Caco-2 (cell line): ENCODE data around the gene FOSL2. TPM values are rescaled to one million over a fixed set of nuclear protein-coding genes. Genes with fewer than 3 reads are reported as not detected.

ENCODE experiments used
- BruUV-seq: library from RNA; stranded (reverse); fragments of 400-500 nt; replicated peaks from 2 replicates; lab custom pipeline; 2021; lab: Mats Ljungman, UMichigan
- CTCF ChIA-PET: fragments of 300-600 bp; sonication (Branson Sonifier 250); formaldehyde crosslinking; loops from one replicate; lab custom pipeline; 2022; ENCODE audit warnings: antibody characterized with exemption; lab: Charles Lee
- POLR2A ChIA-PET: fragments of 300-600 bp; sonication (Branson Sonifier 250); formaldehyde crosslinking; loops from one replicate; lab custom pipeline; 2022; ENCODE audit warnings: antibody characterized with exemption; lab: Charles Lee
- DNase-seq, 2 experiments: peaks; one replicate each; pipeline versions ENCODE4 v3.0.0 to v3.0.0-alpha.2; 2020 to 2022
- H3K27me3 ChIP-seq: replicated peaks from 2 replicates; pipeline ENCODE4 v1.6.0; 2011; ENCODE audit warnings: low read length; ENCODE audit not compliant: control insufficient read depth, insufficient read depth
- H3K36me3 ChIP-seq: 2 replicates; pipeline ENCODE4 v1.5.1; 2011; ENCODE audit warnings: low read length; ENCODE audit not compliant: control insufficient read depth, insufficient read depth
- H3K4me1 ChIP-seq: fragments of 250-450 bp; sonication (Bioruptor Pico); 2 replicates; pipeline ENCODE4 v1.5.1; 2020; ENCODE audit warnings: mild to moderate bottlenecking
- H3K4me3 ChIP-seq: 2 replicates; pipeline ENCODE4 v1.5.1; 2011; ENCODE audit warnings: low read depth, mild to moderate bottlenecking, control low read depth, low read length
- H3K9me3 ChIP-seq: fragments of 250-450 bp; sonication (Bioruptor Pico); 2 replicates; pipeline ENCODE4 v1.5.1; 2020; ENCODE audit warnings: mild to moderate bottlenecking, moderate library complexity
- H3K27ac Mint-ChIP-seq: one replicate; pipeline ENCODE4 v1.8.0; 2022; ENCODE audit warnings: mixed read lengths; ENCODE audit not compliant: unreplicated experiment
- H3K27me3 Mint-ChIP-seq: one replicate; pipeline ENCODE4 v1.8.0; 2022; ENCODE audit warnings: mixed read lengths; ENCODE audit not compliant: insufficient read depth, unreplicated experiment
- H3K36me3 Mint-ChIP-seq: one replicate; pipeline ENCODE4 v1.8.0; 2022; ENCODE audit warnings: mild to moderate bottlenecking, mixed read lengths; ENCODE audit not compliant: insufficient read depth, unreplicated experiment
- H3K4me1 Mint-ChIP-seq: one replicate; pipeline ENCODE4 v1.8.0; 2022; ENCODE audit warnings: low read depth, mixed read lengths; ENCODE audit not compliant: unreplicated experiment
- H3K4me3 Mint-ChIP-seq: one replicate; pipeline ENCODE4 v1.8.0; 2022; ENCODE audit warnings: mild to moderate bottlenecking, moderate library complexity, mixed read lengths; ENCODE audit not compliant: unreplicated experiment
- H3K9me3 Mint-ChIP-seq: one replicate; pipeline ENCODE4 v1.8.0; 2022; ENCODE audit warnings: mixed read lengths; ENCODE audit not compliant: unreplicated experiment
- intact Hi-C: fragments of 100-400 bp; cut with micrococcal nuclease; formaldehyde crosslinking; loops from one replicate; pipeline ENCODE4 v1.10.0; 2022; ENCODE audit not compliant: unreplicated experiment
- total RNA-seq: library from RNA; stranded (reverse); gene quantifications from 2 replicates; pipeline ENCODE4 v1.2.3, GENCODE V29; 2022
- TF ChIP-seq, protein P1 (sequence below), 2 experiments: fragments of 200-600 bp in 1 of 2; IDR thresholded peaks; 1 replicate in 1 of 2; 2 replicates in 1 of 2; pipeline versions ENCODE4 v1.5.1 to v1.8.0; 2011 to 2022; ENCODE audit warnings: antibody characterized with exemption in 1 of 2, control low read depth in 1 of 2, inconsistent platforms in 1 of 2, low read depth in 1 of 2, low read length in 1 of 2, mild to moderate bottlenecking in 1 of 2, moderate library complexity in 1 of 2; ENCODE audit not compliant: insufficient read depth in 1 of 2, severe bottlenecking in 1 of 2, unreplicated experiment in 1 of 2

FOSL2 gene
- total RNA-seq, 1 experiment from 2014 or later = 64.6 TPM

DNA sequence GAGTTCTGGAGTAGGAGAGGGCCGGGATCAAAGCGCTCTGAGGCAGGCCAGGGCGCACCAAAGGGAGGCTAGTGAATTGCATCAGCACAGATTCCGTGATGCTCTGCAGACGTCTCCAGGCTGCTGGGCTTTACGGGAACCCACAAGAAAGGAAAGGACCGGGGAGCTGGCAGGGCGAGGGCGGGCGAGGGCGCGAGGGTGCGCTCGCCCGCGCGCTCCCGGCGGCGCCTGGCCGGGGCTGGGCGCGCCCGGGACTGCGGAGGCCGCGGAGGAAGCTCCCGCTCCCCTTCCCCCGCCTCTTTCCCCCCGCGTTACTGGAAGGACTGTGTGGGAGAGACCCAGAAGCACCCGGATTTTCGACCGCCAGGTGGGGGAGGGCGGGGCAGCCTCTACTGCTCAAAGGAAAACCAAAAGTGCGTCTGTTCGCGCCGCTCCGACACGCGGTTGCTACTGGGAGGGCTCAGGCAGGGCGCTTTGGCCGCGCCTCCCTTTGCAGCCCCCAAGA is 2.4 kb upstream of the FOSL2 start:
- BruUV-seq = no TSS peak

DNA sequence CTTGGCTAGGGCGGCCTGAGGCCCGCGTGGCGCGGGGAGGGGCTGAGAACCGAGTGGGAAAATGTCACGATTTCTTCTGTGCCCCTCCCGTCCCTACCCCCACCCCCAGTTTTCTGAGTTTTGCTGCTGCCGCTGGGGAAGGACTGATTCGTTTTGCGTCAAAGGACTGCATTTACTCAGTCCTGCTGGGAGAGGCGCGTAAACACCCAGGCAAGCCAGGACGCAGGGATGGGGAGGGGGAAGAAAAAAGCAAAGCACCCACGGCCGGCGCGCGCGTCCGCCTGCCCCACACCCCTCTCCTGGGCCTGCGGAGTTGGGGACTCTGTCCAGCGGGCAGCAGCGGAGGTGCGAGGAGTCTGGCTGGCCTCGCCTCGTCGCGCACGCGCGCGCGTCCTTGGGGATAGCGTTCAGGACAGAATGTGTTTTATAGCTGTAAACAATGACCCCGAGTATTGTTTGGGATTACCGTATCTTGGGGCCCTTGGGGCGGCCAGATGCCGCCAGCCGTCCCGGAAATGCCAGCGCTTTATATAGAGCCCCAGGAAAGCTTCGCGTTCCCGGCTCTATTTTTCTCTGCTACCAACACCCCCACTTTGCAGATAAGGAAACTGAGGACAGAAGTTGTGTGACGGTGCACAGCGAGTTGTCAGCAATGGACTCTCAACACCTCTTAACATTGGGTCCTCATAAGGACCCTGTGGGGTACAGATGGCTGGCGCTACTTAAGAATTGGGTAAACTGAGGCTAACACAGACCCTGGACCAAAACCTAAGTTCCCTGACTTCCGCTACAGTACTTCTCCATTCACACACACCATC is 1.7 kb upstream of the FOSL2 start:
- Mint-ChIP-seq H3K27me3 (no peaks in the 10 kb centered on the region), H3K9me3 (no peaks in the 10 kb centered on the region), H3K27ac (peak overlapping the region; percentile 89), H3K4me3 (no peak overlapping the region), H3K36me3 (peaks cover 25% of the 10 kb centered on the region), H3K4me1 (peaks cover 14% of the 10 kb centered on the region)
- ChIA-PET POLR2A (interaction anchor here (0.6 to 2.3 kb wide), 12 partner anchors 9 to 687 kb away, joined by 3 to 21 read pairs (median 5); partner anchors contain the start of genes BABAM2 and RBKS), CTCF (interaction anchor here (0.6 to 1.3 kb wide), 6 partner anchors 98 to 684 kb away, joined by 3 to 7 read pairs (median 3); no protein-coding TSS in a partner anchor)
- DNase-seq = peak; percentile 79 to 80
- peaks cover 5% of the 10 kb centered on the region for H3K36me3 ChIP-seq
- H3K4me3 ChIP-seq = peak overlapping the region; percentile 69
- no peaks in the 10 kb centered on the region for H3K27me3 ChIP-seq
- H3K9me3 ChIP-seq = no peaks in the 10 kb centered on the region
- H3K4me1 ChIP-seq = peaks cover 31% of the 10 kb centered on the region
- intact Hi-C loops = loop anchor here (1.0 to 10.0 kb wide), 8 partner anchors 24 to 624 kb away; partner anchors contain the start of genes BABAM2, PPP1CB and RBKS
- TF ChIP-seq, protein P1, sequence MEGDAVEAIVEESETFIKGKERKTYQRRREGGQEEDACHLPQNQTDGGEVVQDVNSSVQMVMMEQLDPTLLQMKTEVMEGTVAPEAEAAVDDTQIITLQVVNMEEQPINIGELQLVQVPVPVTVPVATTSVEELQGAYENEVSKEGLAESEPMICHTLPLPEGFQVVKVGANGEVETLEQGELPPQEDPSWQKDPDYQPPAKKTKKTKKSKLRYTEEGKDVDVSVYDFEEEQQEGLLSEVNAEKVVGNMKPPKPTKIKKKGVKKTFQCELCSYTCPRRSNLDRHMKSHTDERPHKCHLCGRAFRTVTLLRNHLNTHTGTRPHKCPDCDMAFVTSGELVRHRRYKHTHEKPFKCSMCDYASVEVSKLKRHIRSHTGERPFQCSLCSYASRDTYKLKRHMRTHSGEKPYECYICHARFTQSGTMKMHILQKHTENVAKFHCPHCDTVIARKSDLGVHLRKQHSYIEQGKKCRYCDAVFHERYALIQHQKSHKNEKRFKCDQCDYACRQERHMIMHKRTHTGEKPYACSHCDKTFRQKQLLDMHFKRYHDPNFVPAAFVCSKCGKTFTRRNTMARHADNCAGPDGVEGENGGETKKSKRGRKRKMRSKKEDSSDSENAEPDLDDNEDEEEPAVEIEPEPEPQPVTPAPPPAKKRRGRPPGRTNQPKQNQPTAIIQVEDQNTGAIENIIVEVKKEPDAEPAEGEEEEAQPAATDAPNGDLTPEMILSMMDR (IDR thresholded peaks at IDR 0.05; ENCODE audit: insufficient read depth in 1 of 2, low read depth in 1 of 2, low read length in 1 of 2, severe bottlenecking in 1 of 2, unreplicated experiment in 1 of 2) = no peak
- TSS peak; percentile 70 for BruUV-seq

More for the DNA sequence above, 2.4 kb upstream of the FOSL2 start:
- intact Hi-C loops = loop anchor here (1.0 to 10.0 kb wide), 8 partner anchors 23 to 623 kb away; partner anchors contain the start of genes BABAM2, PPP1CB and RBKS
- peaks cover 25% of the 10 kb centered on the region for H3K36me3 Mint-ChIP-seq
- no peaks in the 10 kb centered on the region for H3K27me3 Mint-ChIP-seq
- peak overlapping the region; percentile 89 for H3K27ac Mint-ChIP-seq
- peak; percentile 89 to 93 for DNase-seq
- peaks cover under 1% of the 10 kb centered on the region; the same call in 1 of the 2 replicates for H3K36me3 ChIP-seq
- TF ChIP-seq, protein P1 (IDR thresholded peaks at IDR 0.05; ENCODE audit: insufficient read depth in 1 of 2, low read depth in 1 of 2, low read length in 1 of 2, severe bottlenecking in 1 of 2, unreplicated experiment in 1 of 2) = peak in 1 of 2 experiments; percentile 20
- peaks cover 25% of the 10 kb centered on the region for H3K4me1 ChIP-seq
- H3K4me3 Mint-ChIP-seq = no peak overlapping the region
- POLR2A ChIA-PET = interaction anchor here (0.5 to 2.3 kb wide), 6 partner anchors 9 to 637 kb away, joined by 3 to 18 read pairs (median 5); partner anchors contain the start of genes BABAM2 and RBKS
- CTCF ChIA-PET = interaction anchor here (1.3 kb wide), 1 partner anchor 684 kb away, joined by 3 read pairs; no protein-coding TSS in a partner anchor
- peaks cover 14% of the 10 kb centered on the region for H3K4me1 Mint-ChIP-seq
- no peaks in the 10 kb centered on the region for H3K27me3 ChIP-seq
- no peaks in the 10 kb centered on the region for H3K9me3 Mint-ChIP-seq
- peak overlapping the region; percentile 69 for H3K4me3 ChIP-seq
- no peaks in the 10 kb centered on the region for H3K9me3 ChIP-seq
